Left renal pelvis (tissue), 4 donors: ENCODE results near the gene OTULIN. TPM values are rescaled to one million over a fixed set of nuclear protein-coding genes. Genes with fewer than 3 reads are reported as not detected.

Experiments used
- DNase-seq, 4 donors: peaks; one replicate each; pipeline ENCODE4 v3.0.0-alpha.2; 2013; ENCODE audit warnings: low read depth in 4 of 4, low spot score in 3 of 4
- polyA plus RNA-seq, 4 donors: library from polyadenylated mRNA; unstranded; fragments of 120-200 nt; gene quantifications; one replicate each; pipeline ENCODE4 v1.2.1, GENCODE V29; 2013; ENCODE audit not compliant: insufficient read length in 4 of 4

Gene OTULIN
- polyA plus RNA-seq: 10 to 100 TPM; 16.2 to 24.2 (median 21.3) TPM

DNA sequence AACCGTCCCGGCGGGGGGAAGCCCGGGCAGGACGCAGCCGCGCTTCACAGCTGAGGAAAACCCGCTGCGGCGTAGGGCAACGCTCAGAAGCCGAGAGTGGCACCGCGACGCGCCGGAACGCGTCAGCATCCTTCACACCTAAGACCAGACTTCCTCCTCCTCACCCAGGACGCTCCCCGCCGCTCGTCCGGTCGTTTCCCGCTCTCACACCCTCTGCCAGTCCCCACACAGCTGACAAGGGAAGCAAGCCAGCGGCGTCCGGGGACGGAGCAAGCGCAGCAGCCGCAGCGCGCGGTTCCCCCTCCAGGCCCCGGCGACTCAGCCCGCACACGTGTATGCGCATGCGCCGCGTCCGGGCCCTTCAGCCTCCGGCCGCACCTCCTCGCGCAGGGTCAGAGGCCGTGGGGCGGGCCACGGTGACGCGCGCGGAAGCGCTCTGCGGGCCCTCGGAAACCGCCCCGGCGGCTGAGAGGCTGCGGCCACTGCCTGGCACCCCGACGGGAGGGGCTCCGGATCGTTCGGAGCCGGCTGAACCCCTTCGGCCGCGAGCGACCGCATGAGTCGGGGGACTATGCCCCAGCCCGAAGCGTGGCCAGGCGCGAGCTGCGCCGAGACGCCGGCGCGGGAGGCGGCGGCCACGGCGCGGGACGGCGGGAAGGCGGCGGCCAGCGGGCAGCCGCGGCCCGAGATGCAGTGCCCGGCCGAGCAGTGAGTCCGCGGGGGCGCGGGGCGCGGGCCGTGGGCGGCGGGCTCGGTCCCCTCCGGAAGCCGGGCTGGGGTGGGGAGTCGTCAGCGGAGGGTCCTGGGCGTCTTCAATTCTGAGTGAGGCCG is at the start of gene OTULIN:
OTULIN (plus strand) TSS at position 449 of the 831 bp plus-strand sequence; CDS start at position 557, 108 bp downstream.
- DNase-seq: peak; percentile 82 to 85 (median 84)

DNA sequence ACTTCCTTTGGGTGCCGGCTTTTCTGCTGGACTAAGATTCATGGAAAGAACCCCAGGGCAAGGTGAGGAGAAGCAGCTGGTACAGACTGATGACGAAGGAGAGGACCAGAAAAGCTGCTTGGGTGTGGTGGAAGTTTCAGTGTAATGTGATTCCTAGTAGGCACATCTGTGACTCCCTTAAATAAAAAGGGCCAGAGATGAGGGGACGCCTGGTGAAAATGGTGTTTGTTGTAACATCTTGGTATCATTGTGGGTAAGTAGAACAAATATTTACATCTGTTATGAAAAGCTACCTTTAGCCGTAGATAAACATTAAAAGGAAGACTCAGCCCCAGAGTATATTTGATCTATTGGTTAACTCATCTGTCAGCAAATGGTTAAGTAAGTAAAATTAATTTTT is 49.2 kb upstream of the OTULIN start:
- DNase-seq: no peak

GRCh38 chr5:14617441-14617840 is 47.1 kb upstream of the OTULIN start:
- DNase-seq: no peak

DNA sequence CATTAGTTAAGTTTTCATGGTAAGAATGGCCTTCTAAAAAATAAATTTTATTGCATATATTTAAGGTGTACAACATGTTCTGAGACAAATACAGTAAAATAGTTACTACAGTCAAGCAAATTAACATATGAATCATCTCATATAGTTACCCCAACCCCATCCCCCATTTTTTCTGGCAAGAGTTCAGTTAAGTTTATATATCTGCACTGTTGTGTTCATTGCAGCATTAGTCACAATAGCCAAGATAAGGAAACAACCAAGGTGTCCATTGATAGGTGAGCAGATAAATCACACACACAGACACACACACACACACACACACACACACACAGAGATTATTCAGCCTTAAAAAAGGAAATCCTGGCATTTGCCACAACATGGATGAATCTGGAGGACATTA is 37.2 kb upstream of the OTULIN start:
- no peak for DNase-seq

DNA sequence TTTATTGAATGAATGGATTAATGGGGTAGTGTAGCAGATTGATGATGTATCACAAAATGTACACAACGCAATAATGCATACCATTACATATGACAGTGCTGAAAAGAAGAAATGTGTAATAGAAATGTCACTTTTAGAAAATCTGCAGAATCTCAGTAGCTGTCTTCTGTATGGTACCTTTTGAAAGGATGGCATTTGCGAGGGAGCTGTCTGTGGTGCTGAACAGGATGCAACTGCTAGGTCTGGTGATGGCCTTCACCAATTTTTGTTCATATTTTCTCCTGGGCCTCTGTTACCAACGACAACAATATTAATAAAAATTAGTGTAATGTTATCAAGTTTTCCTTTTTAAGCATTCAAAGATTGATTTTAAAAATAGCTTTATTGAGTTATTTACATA is 36.2 kb upstream of the OTULIN start:
- peak; percentile 10 to 30 (median 20) for DNase-seq

- DNase-seq: no peak
Observed at GRCh38 chr5:14630671-14631070, 33.8 kb upstream of the OTULIN start.

DNA sequence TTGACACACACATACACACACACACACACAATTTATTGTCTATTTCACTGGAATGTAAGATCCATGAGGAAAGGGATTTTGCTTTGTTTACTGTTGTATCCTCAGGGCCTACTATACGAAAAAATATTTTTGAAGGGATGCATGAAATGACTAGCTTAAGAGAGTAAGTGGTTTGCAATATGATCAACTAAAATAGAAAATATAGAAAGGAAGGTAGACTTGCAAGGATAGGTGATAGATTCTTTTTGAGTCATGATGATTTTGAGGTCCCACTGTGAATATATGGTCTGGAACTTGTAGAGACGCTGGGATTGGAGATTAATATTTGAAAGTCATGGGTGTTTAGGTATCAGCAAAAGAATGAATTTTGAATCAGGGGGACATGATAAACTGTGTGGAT is 28.9 kb upstream of the OTULIN start:
- DNase-seq: no peak

- DNase-seq: no peak
Observed at GRCh38 chr5:14640765-14641164, 23.8 kb upstream of the OTULIN start.

GRCh38 chr5:14644623-14645237 is 19.8 kb upstream of the OTULIN start:
- no peak for DNase-seq

- no peak for DNase-seq
Observed at GRCh38 chr5:14650052-14650451, 14.5 kb upstream of the OTULIN start.

DNA sequence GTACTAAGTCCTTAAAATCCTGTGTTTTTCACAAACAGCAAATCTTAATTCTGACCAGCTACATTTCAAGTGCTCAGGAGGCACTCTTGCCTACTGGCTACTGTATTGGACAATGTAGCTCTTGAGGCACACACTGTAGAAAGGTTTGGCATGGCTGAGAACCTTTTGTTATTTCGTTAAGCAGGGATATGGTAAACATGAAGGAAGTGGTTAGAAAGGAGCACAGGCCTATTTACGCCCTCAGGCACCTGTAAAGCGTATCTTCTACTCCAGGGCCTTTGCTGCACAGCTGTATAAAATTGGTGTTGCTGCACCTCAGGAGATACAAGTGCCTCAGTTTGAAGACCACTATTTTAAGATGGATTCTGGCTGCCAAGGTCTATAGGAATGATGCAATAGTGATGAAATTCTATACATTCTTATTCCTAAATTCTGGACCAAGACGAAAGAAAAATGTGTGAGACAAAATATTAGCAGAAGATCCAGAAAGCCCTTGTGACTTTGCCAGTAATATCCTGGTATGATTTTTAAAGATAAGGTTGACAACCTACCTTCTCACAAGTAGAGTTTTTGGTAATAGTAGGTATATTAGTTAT is 9.3 kb upstream of the OTULIN start:
- DNase-seq: no peak

GRCh38 chr5:14656898-14657297 is 7.6 kb upstream of the OTULIN start:
- no peak for DNase-seq

GRCh38 chr5:14659821-14660607 is 4.5 kb upstream of the OTULIN start:
- no peak for DNase-seq

DNA sequence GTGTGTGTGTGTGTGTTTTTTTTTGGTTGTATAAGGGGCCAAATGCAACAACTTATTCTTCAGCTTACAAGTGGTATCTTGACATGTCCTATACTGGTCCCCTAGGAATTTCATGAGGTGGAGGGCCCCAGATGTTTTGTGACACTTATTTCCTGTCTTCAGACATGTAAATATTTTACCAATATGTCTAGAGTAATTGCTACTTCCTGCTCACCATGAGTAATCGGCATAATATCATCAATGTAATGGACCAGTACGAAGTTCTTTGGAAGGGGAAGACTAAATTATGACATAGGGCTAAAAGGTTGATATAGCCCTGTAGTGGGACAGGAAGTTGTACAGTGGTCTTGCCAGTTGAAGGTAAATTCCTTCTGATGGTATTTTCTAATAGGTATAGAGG is 3.7 kb upstream of the OTULIN start:
- DNase-seq: no peak

GRCh38 chr5:14662721-14663260 is 1.7 kb upstream of the OTULIN start:
- no peak for DNase-seq

GRCh38 chr5:14663734-14664269 is 716 bp upstream of the OTULIN start:
- DNase-seq: no peak

DNA sequence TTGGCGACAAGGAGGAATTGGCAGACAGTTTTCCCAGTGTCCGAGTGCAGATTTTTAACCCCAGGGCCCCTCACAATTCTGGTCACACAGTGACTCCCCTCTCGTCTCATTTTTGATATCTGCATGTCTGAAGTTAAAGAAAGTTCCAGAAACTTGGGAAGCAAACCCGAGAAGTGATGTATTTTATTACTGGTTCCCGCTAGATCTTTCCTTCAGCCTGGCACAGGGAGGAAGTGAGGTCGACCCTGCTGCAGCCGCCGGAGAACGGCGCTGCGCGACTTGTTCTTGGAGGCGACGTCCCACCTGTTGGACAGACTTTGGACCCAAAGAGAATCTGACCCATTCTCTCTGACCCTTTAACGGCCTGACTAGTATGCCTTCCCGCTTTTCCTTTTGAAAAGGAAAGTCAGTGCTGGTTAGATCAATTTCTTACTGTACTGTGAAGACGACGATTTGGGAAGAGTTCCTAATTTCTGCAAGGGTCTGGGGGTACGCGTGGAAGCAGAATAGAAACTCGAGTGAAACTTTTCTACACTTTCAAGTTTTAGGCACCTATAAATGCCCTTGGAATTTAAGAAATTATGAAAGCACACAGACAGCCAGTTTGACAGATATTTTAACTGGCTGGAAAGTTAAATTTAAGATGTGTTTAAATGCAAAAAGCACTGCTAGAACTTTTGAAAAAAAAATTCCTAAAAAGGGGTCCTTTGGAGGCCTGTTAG is 744 bp downstream of the OTULIN start:
- peak in 1 of 4 donors; percentile 38 for DNase-seq

DNA sequence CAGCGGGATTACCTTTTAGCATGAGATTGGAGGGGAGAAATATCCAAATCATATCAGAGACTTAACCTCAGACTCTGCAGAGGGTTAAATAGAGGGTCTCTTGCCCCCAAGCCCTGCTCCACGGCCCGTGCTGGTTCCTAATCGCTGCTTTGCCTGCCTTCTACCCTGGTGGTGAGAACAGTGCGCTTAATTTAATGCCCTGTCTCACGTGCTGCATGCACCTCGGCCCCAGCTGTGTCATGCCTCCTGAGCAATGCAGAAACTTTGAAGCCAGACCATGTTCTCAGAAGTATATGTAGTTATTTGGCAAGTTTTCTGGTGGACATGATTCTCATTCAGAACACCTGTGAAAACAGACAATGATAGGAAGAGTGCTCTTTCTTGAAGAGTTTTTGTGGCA is 1.4 kb downstream of the OTULIN start:
- DNase-seq: no peak

DNA sequence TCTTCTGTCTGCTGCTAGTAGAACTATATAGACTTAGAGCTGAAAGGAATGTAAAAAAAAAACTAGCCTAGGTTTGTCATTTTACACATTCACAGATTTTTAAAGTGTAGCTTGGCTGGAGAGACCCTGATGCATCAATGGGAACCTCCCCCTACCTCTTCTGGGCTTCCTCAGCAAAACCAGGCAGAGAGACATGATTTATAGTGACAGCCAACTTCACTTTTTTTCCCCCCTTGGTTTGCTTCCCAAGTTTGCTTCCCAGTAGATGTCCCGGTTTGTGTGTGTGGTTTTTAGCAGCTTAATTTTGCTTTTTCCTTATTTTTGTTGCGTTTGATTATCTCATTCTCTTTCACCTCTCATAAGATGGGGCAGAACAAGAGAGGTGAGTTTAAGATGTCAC is 1.8 kb downstream of the OTULIN start:
- no peak for DNase-seq

DNA sequence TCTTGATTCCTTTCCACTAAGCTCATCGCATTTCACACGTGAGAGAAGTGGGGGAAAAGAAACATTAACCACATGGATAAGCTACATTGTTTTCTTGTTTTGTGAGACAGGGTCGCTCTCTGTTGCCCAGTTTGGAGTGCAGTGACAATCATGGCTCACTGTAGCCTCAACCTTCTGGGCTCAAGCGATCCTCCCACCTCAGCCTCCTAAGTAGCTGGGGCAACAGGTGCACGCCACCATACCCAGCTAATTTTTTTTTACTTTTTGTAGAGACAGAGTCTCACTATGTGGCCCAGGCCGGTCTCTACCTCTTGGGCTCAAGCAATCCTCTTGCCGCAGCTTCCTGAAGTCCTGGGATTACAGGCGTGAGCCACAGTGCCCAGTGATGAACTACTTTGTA is 2.8 kb downstream of the OTULIN start:
- no peak for DNase-seq
